Measurements from ENCODE around the gene MBD3L1. TPM values are rescaled to one million over a fixed set of nuclear protein-coding genes. Genes with fewer than 3 reads are reported as not detected.
A peak's percentile ranks its signal among the peaks of the same experiment; 100 is the strongest.

Gene MBD3L1
- not detected for total RNA-seq

- DNase-seq = peak; percentile 99
These were observed at the start of gene MBD3L1, which contains the start of gene ZNF558 for GRCh38 chr19:8832132-8833021. TSS of gene MBD3L1 (plus strand) at chr19:8832377. CDS start at chr19:8842679, 10,302 bp downstream. TSS of gene ZNF558 (minus strand) at chr19:8832304. CDS start at chr19:8822659, 9,645 bp downstream.

DNA sequence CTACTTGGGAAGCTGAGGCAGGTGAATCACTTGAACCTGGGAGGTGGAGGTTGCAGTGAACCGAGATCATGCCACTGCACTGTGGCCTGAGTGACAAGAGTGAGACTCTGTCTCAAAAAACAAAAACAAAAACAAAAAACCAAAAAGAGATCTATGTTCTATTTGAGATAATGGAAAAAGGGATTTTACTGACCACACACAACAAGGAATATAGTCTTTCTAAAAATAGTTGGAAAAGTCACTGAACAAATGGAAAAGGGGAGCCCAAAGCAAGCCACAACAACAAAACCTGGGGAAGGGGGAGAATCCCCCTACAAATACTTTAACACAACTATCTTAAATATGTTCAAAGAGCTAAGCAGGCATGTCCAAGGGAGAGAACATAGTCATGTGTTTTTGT is 37.4 kb upstream of the MBD3L1 start:
- DNase-seq = no peak

GRCh38 chr19:8806661-8807060 is 25.5 kb upstream of the MBD3L1 start:
- DNase-seq = no peak

DNA sequence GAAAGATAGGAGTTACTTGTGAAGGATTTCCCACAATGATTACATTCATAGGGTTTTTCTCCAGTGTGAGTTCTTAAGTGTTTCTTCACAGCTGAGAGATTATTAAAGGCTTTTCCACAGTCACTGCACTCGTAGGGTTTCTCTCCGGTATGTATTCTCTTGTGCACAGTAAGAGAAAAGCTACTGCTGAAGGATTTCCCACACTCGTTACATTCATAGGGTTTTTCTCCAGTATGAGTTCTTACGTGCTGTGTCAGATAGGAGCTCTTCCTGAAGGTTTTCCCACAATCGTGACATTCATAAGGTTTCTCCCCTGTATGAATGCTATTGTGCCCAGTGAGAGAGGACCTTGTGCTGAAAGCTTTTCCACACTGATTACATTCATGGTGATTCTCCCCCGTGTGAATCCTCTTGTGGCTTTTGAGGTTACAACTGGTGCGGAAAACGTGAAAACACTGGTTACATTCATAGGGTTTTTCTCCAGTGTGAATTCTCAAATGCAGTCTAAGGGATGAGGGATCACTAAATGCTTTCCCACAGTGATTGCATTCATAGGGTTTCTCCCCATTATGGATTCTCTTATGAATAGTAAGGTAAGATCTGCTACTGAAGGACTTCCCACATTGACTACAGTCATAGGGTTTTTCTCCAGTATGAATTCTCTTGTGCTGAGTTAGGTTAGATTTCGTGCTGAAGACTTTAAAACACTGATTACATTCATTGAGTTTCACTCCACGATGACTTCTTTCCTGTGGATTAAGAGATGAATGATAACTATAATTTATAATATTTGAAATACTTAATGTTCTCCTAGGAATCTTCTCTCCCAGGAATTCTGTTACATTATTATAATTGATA is 20.6 kb upstream of the MBD3L1 start:
- DNase-seq = no peak

GRCh38 chr19:8814176-8814575 is 18.0 kb upstream of the MBD3L1 start:
- no peak for DNase-seq

DNA sequence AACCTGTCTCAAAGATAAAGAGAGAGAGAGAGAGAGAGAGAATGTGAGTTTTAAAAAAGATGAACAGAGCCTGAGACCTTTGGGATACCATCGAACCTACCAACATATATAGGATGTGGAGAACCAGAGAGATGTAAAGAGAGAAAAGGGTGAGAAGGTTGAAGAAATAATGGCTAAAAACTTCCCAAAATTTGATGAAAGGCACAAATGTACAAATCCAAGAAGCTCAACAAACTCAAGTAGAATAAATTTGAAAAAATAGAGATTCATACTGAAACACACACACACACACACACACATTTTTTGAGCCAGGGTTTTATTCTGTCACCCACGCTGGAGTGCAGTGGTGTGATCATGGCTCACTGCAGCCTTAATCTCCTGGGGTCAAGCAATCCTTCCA is 16.4 kb upstream of the MBD3L1 start:
- no peak for DNase-seq

DNA sequence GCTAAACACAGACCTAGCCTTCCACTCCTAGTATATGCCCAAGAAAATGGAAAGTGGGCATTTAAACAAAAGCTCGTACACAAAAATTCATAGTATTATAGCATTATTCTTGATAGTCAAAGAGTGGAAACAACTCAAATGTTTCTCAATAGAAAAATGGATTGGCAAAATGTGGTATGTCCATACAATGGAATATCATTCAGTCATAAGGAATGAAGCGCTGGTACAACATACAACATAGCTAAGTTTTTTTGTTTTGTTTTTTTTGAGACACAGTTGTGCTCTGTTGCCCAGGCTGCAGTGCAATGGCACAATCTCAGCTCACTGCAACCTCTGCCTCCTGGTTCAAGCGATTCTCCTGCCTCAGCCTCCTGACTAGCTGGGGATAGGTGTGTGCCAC is 11.9 kb upstream of the MBD3L1 start:
- no peak for DNase-seq

DNA sequence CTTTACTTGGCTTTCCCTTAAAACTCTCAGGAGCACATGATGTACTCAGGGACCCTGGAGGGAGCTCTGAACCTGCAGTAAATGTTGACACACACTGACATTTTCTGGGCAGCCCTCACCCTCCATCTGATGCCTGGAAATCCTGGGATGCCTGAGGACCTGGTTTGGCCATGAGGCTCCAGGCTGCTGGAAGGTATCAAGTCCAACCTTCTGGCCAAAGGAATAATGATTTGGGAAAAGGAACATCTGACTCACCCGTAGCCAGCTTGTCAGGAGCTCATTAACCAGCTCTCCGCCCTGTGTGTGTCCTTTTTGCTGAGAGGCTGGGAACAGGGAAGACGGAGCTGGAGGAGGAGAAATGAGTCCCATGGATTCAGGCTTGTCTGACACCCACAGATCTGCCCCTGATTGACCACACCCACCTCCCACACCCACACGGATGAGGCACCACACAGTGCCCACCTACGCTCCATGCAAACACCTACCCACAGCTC is 10.4 kb upstream of the MBD3L1 start:
- no peak for DNase-seq

DNA sequence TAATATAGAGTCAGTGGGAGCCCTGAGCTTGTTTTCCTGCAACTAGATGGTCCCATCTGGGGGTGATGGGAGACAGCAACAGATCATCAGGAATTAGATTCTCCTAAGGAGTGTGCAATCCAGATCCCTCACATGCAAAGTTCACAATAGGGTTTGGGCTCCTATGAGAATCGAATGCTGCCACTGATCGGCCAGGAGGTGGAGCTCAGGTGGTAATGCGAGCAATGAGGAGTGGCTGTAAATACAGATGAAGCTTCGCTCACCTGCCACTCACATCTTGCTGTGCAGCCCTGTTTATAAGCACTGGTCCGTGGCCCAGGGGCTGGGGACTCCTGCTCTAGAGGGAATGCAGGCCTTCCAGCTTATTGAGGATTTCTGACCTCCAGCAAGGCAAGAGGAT is 5.8 kb upstream of the MBD3L1 start:
- DNase-seq = no peak

DNA sequence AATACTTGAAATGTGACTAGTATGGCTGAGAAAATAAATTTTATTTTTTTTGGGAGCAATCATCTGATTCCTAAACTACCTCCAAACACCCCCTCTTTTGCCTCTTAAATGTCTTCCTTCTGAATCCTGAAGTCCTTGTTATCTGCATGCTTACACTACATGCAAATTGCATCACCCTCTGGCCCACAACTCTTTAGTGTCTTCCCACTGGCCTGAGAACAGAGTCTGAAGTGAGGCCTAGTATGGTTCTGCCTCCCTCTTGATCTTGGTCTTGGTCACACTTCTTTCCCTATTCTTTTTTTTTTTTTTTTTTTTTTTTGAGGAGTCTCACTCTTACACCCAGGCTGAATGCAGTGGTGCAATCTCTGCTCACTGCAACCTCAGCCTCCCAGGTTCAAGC is 4.9 kb upstream of the MBD3L1 start:
- DNase-seq = no peak

DNA sequence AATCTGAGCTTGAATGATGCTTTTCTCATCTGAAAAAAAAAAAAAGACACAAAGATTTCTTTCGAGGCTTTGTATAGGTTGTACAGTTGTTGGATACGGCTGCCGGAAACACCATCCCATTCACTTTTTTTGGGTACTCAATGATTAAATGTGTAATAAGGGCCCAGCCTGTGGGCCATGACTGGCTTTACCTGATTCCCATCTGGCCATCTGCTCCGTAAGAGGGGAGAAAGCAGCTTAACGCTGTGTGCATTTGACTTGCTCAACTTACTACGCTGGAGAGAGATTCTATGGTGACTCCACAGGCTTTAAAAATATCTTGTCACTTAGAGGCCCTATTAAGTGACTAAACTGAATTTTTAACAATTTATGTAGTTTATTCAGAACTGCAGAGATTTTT is 804 bp upstream of the MBD3L1 start:
- DNase-seq = no peak

- no peak for DNase-seq
These were observed 395 bp upstream of the MBD3L1 start for GRCh38 chr19:8831832-8832131.

- DNase-seq = no peak
These were observed 3.3 kb downstream of the MBD3L1 start for GRCh38 chr19:8835446-8835845.

- no peak for DNase-seq
These were observed 3.7 kb downstream of the MBD3L1 start for GRCh38 chr19:8835877-8836276.

DNA sequence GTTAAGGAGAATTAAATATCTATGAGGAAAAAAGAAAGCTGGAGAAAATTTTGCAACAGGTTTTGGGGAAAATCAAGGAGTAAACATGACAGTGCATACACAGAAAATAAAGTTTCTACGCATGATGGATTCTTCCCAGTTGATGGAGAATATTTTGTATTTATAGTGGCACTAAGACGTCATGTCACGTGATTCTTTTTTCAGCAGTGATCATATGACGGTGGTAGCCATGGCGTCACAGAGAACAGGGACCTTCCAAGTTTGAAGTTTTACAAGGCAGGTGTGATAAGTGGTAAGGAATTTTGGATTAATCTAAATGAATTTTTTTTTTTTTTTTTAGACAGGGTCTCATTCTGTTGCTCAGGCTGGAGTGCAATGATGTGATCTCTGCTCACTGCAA is 8.5 kb downstream of the MBD3L1 start:
- DNase-seq = no peak

DNA sequence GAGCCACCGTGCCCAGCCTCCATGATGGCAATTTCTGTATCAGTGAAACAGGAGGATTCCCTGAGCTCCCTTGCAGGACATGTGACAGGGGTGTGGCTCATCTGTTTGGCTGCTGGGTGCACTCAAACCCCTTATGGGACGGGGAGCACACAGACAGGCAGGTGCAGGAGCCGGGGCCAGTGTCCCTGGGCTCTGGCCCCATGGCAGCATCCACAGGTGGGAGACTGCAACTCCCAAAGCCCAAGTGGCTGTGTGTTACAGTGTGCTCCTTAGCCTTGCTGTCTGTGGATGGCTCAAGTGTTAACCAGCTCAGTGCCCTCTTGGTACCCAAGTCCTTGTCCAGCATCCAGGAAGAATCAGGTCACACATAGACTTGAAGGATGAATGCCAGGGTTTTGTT is 14.6 kb downstream of the MBD3L1 start:
- no peak for DNase-seq

DNA sequence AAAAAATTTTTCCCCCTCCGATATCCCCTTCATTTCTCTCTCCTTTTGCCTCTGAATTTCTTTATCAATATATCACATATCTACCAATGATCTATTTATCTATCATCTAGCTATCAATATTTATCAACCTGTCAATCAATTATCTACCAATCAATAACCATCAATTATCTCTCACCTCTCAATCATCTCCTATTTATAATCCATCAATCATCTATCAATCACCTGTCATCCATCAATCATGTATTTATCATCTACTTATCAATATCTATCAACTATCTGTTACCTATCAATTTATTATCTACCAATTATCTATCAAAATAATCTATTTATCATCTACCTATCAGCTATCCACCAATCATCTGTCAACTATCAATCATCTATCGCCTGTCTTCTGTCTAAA is 17.1 kb downstream of the MBD3L1 start:
- DNase-seq = no peak

DNA sequence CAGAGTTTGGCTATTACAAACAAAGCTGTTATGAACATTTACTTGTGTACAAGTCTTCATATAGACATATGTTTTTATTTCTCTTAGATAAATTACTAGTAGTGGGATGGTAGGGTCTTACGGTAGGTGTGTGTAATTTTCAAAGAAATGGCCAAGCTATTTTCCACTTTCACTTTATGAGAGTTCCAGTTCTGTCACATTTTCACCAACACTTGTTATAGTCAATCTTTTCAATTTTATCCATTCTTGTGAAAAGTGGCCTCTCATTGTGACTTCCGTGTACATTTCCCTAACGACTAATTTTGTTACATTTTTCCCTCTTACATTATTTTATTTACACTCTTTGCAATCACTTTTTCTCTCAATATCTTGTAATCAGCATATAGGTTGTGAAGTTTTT is 18.3 kb downstream of the MBD3L1 start:
- DNase-seq = no peak

GRCh38 chr19:8858260-8858659 is 26.1 kb downstream of the MBD3L1 start:
- no peak for DNase-seq

GRCh38 chr19:8866344-8866743 is 34.2 kb downstream of the MBD3L1 start:
- no peak for DNase-seq

- no peak for DNase-seq
These were observed 45.9 kb downstream of the MBD3L1 start for GRCh38 chr19:8877854-8878705.

DNA sequence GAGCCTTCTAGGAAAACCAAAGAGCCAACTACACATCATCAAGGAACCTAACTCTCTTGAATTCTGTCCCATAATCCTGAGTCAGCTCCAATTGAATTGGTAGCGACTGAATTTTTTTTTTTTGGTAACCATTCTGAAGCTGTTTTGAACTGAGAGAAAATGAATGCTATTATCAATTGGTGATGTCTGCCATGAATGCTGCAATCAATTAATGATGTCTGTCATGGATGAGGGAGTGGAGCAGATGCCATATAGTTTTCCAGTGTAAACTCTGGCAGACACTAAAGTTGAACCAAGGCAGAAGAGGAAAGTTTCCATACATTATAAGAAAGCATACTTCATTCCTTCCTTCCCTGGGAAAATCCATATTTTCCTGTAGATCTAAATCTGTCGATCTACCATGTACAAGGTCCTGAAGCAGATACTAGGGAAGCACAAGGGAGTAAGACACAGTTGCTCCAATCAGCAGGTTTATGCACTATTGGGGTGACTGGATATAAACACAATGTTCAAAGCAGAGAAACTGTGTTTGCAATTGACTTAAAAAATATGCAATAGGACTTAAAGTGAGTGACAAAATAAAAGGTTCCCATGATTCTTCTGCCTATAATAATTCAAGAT is 48.8 kb downstream of the MBD3L1 start:
- no peak for DNase-seq

Measured in occipital lobe (tissue), 2 donors.